SHP77 (cell line): ENCODE data around the gene DNAAF5.
A peak's percentile ranks its signal among the peaks of the same experiment; 100 is the strongest.
"Not testable (repeated sequence)": the region's sequence is repeated elsewhere in the genome, so short reads cannot be mapped to it uniquely, and the experiment has no call there.

Experiments used
- DNase-seq, 2 experiments: peaks; one replicate each; lab custom pipeline; 2025; lab: John Stamatoyannopoulos, UW

DNAAF5 gene

DNA sequence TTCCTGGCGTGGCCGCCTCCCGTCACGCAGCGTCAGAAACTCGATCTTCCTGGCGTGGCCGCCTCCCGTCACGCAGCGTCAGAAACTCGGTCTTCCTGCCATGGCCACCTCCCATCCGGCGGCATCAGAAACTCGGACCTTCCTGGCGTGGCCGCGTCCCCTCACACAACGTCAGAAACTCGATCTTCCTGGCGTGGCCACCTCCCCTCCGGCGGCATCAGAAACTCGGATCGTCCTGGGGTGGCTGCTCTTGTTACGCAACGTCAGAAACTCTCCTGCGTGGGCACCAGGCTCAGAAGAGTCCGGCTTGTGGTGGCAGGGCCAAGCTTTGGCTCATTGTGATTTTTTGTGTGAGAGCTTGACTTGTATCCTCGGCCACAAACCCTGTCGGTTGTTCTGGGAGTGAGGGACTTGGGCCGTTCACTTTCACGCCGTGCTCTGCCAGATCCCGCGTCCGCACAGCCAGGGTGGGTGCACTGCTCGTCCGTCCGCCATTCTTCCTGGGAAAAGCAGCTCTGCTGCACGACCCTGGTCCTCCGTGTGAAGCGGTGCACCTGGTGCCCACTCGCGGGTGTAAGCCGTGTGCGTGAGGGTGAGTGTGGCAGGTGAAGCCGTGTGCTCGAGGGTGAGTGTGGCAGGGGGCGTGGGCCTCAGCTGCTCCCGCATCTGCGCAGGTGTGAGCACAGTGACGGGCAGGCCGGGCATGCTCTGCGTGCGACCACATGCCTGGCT is 56.4 kb downstream of the DNAAF5 start:
- DNase-seq: no peak

DNA sequence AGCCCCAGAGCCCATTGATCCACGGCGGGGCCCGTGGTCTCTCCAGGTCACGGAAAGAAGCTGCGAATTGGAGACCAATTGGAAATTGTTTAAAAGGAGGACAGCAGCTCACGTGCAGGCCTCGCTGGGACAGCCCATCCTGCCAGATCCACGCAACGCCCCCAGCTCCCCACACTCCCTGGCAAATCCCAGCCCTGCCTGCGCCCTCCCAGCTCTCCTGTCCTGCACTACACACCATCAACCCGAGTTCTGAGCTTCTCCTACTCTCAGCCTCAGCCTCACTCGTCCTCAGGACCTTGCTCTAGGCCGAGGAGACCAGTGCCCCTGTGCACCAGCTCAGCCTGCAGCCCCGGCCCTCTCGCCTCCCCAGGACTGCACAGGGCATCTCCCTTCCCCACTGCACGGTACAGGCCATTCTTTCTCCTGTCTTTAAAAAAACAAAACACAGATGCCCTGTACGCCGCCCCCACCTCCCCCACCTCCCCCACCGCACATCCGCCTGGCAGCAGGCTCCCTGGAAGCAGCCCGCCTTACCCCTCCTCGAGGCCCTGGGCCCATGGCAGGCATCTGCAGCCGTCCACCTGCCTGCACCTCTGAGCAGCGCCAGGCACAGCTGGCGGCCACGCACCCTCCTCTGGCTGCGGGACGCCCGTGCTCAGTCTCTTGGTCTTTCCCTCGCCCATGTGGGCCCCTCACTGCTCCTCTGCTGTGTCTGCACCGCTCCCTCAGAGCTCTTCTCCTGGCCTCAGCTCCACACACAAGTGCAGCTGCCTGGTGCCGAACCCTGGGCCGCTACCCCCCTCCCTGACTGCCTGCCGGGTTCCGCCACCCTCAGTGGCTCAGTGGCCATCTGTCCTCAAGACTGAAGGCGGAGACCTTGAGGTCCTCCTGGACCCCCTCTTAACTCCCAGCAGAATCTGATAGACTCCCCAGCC is 57.3 kb downstream of the DNAAF5 start:
- DNase-seq: no peak

DNA sequence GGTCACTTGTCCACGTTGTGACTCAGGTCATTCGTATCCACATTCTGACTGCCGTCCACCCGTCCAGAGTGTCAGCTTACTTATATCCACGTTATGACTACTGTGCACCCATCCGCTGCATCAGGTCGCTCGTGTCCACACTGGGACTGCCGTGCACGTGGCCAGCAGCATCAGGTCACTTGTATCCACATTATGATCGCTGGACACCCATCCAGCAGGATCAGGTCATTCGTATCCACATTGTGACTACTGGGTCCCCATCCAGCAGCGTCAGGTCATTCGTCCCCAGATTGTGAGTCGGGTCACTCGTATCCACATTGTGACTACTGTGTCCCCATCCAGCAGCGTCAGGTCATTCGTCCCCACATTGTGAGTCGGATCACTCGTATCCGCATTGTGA is 58.5 kb downstream of the DNAAF5 start:
- DNase-seq: no peak

DNA sequence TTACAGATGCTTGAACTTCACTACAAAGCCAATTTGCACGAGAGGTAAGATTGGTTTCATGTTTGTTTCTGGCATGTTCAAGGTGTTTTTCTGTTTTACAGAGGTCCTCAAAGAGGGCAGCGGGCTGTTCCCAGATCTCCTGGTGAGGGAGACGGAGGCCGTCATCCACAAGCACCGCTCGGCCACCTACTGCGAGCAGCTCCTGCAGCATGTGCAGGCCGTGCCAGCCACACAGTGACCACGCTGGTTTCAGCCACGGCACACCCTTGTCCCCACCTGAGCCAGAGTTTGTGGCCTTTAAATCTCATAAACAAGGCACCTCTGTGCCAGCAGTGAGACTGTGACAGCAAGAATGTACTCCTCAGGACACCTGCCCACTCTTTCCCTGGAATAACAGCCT is 58.9 kb downstream of the DNAAF5 start:
- DNase-seq: no peak

DNA sequence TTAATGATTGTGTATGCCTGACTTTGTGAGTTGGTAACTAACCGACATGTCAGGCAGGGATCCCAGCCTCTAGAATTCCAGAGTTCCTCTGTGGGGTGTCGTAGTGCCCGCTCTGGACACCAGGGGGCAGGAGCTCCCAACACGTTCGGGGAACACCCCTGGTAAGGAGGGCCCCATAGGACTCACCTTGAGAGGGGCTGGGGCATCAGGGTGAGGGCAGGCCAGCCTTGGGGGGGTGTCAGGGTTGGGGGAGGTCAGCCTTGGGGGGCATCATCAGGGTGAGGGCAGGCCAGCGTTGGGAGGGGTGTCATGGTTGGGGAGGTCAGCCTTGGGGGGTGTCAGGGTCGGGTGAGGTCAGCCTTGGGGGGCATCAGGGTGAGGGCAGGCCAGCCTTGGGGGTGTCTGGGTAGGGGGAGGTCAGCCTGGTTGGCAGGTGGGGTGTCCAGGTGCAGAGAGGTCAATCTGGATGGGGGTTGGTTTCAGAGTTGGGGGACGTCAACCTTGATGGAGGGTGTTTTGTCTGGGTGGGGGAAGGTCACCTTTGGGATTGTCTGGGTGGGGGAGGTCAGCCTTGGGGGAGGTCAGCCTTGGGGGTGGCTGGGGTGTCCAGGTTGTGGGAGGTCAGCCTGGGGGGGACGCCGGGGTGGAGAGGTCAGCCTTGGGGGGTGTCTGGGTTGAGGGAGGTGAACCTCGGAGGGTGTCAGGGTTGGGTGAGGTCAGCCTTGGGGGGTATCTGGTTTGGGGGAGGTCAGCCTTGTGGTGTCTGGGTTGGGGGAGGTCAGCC is 60.2 kb downstream of the DNAAF5 start:
- peak; percentile 26 to 46 for DNase-seq

DNA sequence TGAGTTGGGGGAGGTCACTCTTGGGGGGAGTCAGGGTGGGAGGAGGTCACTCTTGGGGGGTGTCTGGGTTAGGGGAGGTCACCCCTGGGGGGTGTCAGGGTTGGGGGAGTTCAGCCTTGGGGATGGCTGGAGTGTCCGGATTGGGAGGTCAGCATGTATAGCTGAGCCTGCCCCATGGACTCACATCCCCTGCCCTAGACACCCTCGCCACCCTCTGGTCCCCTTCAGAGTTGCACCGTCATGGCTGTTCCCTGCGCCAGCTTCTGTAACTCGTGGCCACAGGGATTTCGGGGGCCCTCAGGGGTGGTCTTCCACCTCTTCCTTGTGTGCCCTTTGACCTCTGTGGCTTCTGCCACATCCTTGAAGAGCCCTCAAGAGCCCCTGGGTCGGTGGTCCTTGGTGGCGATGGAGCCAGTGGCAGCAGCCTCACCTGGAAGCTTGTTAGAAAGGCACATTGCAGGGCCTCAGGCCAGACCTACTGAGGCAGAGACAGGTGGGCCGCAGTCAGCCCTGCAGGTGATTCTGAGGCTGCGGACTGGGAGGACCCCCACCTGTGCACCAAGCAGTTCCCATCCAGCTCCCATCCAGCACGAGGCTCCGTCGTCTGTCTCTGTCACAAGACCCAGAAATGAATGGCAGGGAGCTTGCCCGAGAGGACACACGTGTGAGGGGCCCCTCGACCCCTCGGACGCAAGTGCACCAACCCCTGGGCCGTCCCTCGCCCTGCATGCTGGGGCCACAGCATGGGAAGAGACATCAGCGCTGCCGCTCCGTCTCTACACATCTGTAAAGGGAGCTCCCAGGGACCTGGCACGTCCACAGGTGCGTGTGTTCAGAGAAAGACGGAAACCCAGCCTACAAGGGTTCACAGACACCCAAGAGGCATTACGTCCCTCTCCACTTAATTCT is 61.1 kb downstream of the DNAAF5 start:
- DNase-seq: no peak

DNA sequence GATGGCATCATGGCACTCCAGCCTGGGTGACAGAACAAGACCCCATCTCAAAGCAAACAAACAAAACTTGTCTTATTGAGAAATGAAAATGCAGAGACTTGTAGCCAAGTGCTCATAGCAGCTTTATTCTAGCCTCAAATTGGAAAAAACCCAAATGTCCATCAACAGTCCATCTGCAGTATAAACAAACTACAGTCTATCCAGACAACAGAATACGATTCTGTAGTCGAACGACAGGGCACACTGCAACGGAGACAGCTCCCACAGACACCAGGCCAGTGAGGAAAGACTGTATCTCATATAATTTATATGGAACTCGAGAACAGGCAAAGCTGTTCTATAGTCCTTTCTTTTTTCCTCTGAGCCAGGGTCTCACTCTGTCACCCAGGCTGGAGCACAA is 65.0 kb downstream of the DNAAF5 start:
- no peak for DNase-seq

DNA sequence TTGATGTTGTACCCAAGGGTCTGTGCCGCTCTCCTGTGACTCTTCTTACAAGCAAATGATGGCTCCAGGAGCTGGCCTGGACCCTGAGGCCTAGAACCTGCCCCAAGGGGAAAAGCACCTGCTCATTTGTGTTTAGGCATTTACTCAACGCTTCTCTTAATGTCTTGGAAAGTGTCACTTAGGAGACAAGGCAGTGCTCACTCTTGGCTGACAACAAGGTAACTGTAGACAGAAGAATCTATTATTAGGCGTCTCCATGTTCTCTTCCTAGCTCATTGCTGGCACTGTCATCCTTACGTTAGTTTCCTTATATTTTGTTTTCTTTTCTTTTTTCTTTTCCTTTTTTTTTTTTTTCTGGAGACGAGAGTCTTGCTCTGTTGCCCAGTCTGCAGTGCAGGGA is 67.7 kb downstream of the DNAAF5 start:
- no peak for DNase-seq

DNA sequence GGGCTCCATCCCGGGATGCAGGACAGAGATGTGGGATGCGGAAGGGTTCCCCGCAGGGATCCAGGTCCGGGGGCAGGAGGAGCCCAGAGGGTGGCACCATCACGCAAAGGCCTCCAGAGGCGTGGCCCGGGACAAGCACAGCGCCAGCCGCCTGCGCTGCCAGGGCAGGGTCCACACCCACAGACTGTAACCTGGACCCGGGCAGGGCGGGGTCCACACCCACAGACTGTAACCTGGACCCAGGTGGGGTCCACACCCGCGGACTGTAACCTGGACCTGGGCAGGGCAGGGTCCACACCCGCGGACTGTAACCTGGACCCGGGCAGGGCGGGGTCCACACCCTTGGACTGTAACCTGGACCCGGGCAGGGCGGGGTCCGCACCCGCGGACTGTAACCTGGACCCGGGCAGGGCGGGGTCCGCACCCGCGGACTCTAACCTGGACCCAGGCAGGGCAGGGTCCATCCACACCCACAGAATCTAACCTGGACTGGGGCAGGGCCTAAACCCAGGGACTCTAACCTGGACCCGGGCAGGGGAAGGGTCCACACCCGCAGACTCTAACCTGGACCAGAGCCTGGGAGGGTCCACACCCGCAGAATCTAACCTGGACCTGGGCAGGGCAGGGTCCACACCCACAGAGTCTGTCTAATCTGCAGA is 68.3 kb downstream of the DNAAF5 start:
- DNase-seq: no peak

DNA sequence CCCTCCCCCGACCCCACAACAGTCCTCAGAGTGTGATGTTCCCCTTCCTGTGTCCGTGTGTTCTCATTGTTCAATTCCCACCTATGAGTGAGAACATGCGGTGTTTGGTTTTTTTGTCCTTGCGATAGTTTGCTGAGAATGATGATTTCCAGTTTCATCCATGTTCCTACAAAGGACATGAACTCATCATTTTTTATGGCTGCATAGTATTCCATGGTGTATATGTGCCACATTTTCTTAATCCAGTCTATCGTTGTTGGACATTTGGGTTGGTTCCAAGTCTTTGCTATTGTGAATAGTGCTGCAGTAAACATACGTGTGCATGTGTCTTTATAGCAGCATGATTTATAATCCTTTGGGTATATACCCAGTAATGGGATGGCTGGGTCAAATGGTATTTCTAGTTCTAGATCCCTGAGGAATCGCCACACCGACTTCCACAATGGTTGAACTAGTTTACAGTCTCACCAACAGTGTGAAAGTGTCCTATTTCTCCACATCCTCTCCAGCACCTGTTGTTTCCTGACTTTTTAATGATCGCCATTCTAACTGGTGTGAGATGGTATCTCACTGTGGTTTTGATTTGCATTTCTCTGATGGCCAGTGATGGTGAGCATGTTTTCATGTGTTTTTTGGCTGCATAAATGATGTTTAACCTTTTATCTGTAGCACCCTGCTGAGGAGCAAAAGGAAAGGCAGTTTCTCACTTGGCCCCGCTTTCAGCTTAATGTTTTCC is 70.1 kb downstream of the DNAAF5 start:
- DNase-seq: not testable (repeated sequence)

DNA sequence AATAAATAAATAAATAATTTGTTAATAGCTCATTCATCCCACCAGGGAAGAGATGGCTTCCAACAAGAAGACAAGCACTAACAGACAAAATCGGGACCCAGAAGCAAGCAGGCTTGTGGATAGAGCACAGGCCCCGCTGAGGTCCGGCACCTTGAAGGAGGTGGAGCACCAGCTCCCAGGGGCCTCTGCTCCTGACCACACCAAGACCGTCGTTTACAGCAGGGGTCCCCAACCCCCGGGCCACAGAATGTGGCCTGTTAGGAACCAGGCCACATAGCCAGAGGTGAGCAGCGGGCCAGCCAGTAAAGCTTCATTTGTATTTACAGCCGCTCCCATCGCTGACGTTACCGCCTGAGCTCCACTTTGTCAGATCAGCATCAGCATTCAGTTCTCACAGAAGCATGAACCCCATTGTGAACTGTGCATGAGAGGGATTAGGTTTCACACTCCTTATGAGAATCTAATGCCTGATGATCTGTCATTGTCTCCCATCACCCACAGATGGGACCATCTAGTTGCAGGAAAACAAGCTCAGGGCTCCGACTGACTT is 72.5 kb downstream of the DNAAF5 start:
- DNase-seq: no peak

DNA sequence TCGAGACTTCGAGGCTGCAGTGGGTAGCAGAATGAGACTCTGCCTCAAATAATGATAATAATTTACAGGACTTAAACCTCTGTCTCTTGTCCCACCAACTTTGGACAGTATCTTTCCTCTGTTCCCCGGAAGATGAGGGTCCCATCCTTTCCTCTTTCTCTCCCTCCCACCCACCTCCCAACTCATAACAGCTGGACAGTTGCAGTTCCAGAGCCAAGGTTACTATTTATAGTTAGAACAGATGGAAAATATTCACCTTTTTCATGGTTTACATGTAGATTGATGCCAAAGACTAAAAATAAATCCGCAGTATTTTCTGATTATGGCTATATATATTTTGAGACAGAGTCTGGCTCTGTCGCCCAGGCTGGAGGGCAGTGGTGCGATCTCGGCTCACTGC is 74.2 kb downstream of the DNAAF5 start:
- DNase-seq: no peak

DNA sequence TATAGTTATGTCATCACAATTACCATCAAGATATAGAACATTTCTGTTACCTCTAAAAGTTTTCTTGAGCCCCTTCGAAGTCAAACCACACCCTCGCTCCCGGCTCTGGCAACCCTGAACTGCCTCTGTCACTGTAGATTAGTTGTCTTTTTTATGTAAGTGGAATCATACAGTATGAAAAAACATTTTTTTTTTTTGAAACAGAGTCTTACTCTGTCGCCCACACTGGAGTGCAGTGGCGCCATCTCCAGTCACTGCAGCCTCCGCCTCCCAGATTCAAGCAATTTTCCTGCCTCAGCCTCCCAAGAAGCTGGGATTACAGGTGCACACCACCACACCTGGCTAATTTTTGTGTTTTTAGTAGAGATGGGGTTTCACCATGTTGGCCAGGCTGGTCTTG is 74.9 kb downstream of the DNAAF5 start:
- not testable (repeated sequence) for DNase-seq

DNA sequence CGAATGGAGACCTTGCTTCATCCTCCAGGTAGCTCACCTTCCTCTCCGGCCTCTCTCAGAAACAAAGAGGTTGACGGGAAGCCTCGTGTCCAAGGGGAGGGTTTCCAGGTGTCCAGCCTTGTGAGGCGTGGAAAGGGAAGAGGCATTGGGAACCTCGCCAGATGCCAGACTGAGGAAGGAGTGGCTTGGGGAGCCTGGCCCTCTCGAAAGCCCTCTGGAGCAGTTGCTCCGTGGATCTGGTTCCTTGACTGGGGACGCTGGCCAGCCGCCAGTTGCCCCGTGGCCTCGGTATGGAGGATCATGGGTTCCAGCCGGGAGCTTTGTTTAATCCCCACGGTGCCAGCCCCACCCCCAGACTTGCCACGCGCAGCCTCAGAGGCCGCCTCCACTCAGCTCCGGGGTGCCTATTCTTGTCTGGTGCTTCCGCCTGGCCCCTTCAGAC is 75.5 kb downstream of the DNAAF5 start:
- no peak for DNase-seq

DNA sequence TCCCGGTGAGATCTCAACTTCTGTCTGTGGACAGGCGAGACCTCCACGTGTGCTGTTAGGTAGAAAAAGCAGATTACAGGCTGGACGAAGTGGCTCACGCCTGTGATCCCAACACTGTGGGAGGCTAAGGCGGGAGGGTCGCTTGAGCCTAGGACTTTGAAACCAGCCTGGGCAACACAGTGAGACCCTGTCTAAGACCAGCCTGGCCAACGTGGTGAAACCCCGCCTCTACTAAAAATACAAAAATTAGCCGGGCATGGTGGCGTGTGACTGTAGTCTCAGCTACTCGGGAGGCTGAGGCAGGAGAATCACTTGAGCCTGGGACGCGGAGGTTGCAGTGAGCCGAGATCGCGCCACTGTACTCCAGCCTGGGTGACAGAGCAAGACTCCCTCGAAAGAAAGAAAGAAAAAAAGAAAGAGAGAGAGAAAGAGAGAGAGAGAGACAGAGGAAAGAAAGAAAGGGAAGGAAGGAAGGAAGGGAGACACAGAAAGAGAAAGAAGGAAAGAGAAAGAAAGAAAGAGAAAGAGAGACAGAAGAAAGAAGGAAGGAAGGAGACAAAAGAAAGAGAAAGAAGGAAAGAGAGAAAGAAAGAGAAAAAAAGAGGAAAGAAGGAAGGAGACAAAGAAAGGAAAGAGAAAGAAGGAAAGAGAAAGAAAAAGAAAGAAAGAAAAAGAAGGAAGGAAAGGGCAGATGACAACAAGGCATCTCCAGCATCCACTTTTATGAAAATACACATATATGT is 76.2 kb downstream of the DNAAF5 start:
- DNase-seq: no peak

DNA sequence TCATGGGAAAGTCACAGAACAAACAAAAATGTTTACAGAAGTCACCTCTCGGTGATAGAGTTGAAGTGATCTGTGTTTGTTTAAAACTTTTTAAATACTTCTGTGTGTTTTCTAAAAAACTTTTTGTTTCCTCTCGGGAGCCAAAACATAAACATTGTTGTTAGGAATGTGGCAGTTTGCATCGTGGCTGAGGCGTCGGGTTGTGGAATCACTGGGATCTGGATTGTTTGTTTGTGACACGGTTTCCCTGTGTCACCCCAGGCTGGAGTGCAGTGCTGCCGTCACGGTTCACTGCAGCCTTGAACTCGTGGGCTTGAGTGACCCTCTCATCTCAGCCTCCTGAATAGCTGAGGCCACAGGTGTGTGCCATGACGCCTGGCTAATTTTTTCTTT is 76.7 kb downstream of the DNAAF5 start:
- no peak for DNase-seq

DNA sequence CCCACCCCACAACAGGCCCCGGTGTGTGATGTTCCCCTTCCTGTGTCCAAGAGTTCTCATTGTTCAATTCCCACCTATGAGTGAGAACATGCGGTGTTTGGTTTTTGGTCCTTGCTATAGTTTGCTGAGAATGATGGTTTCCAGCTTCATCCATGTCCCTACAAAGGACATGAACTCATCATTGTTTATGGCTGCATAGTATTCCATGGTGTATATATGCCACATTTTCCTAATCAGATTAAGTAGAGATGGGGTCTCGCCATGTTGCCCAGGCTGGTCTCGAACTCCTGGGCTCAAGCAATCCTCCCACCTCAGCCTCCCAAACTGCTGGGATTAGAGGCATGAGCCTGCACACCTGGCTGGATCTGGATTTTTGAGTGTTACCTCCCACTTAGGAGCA is 77.3 kb downstream of the DNAAF5 start:
- DNase-seq: not testable (repeated sequence)

DNA sequence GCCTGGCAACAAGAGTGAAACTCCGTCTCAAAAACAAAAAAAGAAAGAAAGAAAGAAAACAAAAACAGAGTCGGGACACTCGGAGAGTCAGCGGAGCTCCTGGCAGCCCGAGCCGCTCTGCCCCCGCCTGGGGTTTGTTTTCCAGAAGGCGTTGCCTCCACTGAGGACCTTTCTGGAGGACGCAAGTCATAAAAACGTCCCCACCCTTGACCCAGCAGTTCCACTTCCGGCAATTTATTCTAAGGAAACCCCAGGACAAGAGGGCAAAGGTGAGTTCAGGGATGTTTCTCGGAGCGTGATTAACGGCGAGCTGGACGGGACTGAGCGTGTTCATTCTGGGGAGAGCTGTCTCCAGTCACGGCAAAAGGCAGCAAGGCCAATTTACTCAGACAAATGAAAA is 78.8 kb downstream of the DNAAF5 start:
- DNase-seq: no peak
